ENCODE measurements around the gene IL6.

IL6 gene

GRCh38 chr7:22697876-22698606 lies 29.0 kb upstream of the IL6 start:
- H4K20me1 ChIP-seq (ENCODE audit: low read depth, low read length) = no peaks in the 10 kb centered on the region
- no peaks in the 10 kb centered on the region for H3F3A ChIP-seq (ENCODE audit: insufficient read depth)
- no peaks in the 10 kb centered on the region for H3K9me2 ChIP-seq (replicated peaks; ENCODE audit: insufficient read depth, low read length)
- H3K79me2 ChIP-seq (ENCODE audit: insufficient read depth, low read length) = no peaks in the 10 kb centered on the region
- H3K4me3 ChIP-seq (ENCODE audit: insufficient read depth, low read length, poor library complexity, severe bottlenecking) = no peak overlapping the region
- H3K4me2 ChIP-seq (ENCODE audit: low read depth, low read length, poor library complexity, severe bottlenecking) = no peak overlapping the region
- peak overlapping the region; percentile 2 for H2AFZ ChIP-seq (ENCODE audit: low read depth, low read length, severe bottlenecking)
- no peak for TF ChIP-seq CTCF (IDR thresholded peaks at IDR 0.05; ENCODE audit: insufficient read depth, low read length, poor library complexity, severe bottlenecking)
- TF ChIP-seq EZH2phosphoT487 (conservative IDR thresholded peaks at IDR 0.05; ENCODE audit: low read length) = no peak
- H3K27me3 ChIP-seq (ENCODE audit: low read length) = no peaks in the 10 kb centered on the region
- H3K36me3 ChIP-seq (ENCODE audit: low read length) = no peaks in the 10 kb centered on the region
- H3K27ac ChIP-seq (ENCODE audit: low read depth, low read length) = no peak overlapping the region
- no peaks in the 10 kb centered on the region for H3K9me3 ChIP-seq (ENCODE audit: insufficient read depth, low read length)
- H3K9ac ChIP-seq (ENCODE audit: low read length) = no peak overlapping the region

- Histone ChIP-seq H3K79me2 (ENCODE audit: insufficient read depth, low read length) (no peaks in the 10 kb centered on the region), H3K4me3 (ENCODE audit: insufficient read depth, low read length, poor library complexity, severe bottlenecking) (no peak overlapping the region), H4K20me1 (ENCODE audit: low read depth, low read length) (no peaks in the 10 kb centered on the region), H2AFZ (ENCODE audit: low read depth, low read length, severe bottlenecking) (peak overlapping the region; percentile 2), H3K4me2 (ENCODE audit: low read depth, low read length, poor library complexity, severe bottlenecking) (no peak overlapping the region), H3K9me2 (replicated peaks; ENCODE audit: insufficient read depth, low read length) (no peaks in the 10 kb centered on the region), H3K27me3 (ENCODE audit: low read length) (no peaks in the 10 kb centered on the region), H3K9me3 (ENCODE audit: insufficient read depth, low read length) (no peaks in the 10 kb centered on the region), H3K36me3 (ENCODE audit: low read length) (no peaks in the 10 kb centered on the region), H3K27ac (ENCODE audit: low read depth, low read length) (no peak overlapping the region), H3F3A (ENCODE audit: insufficient read depth) (no peaks in the 10 kb centered on the region), H3K9ac (ENCODE audit: low read length) (no peak overlapping the region)
- no peak for TF ChIP-seq CTCF (IDR thresholded peaks at IDR 0.05; ENCODE audit: insufficient read depth, low read length, poor library complexity, severe bottlenecking)
- no peak for TF ChIP-seq EZH2phosphoT487 (conservative IDR thresholded peaks at IDR 0.05; ENCODE audit: low read length)
Observed at GRCh38 chr7:22698767-22699166, 28.2 kb upstream of the IL6 start.

- no peaks in the 10 kb centered on the region for H3K9me2 ChIP-seq (replicated peaks; ENCODE audit: insufficient read depth, low read length)
- H3K27me3 ChIP-seq (ENCODE audit: low read length) = no peaks in the 10 kb centered on the region
- no peaks in the 10 kb centered on the region for H3K9me3 ChIP-seq (ENCODE audit: insufficient read depth, low read length)
- H3F3A ChIP-seq (ENCODE audit: insufficient read depth) = no peaks in the 10 kb centered on the region
- H3K36me3 ChIP-seq (ENCODE audit: low read length) = no peaks in the 10 kb centered on the region
- no peak overlapping the region for H3K4me2 ChIP-seq (ENCODE audit: low read depth, low read length, poor library complexity, severe bottlenecking)
- no peak overlapping the region for H2AFZ ChIP-seq (ENCODE audit: low read depth, low read length, severe bottlenecking)
- no peak for TF ChIP-seq CTCF (IDR thresholded peaks at IDR 0.05; ENCODE audit: insufficient read depth, low read length, poor library complexity, severe bottlenecking)
- TF ChIP-seq EZH2phosphoT487 (conservative IDR thresholded peaks at IDR 0.05; ENCODE audit: low read length) = no peak
- no peaks in the 10 kb centered on the region for H3K79me2 ChIP-seq (ENCODE audit: insufficient read depth, low read length)
- no peak overlapping the region for H3K27ac ChIP-seq (ENCODE audit: low read depth, low read length)
- no peak overlapping the region for H3K9ac ChIP-seq (ENCODE audit: low read length)
- H3K4me3 ChIP-seq (ENCODE audit: insufficient read depth, low read length, poor library complexity, severe bottlenecking) = no peak overlapping the region
- H4K20me1 ChIP-seq (ENCODE audit: low read depth, low read length) = no peaks in the 10 kb centered on the region
Observed at GRCh38 chr7:22700559-22701002, 26.4 kb upstream of the IL6 start.

All from SU-DHL-6 (cell line).